Endothelial cell (in vitro differentiated cells): Measurements from ENCODE around the gene HABP2. TPM values are rescaled to one million over a fixed set of nuclear protein-coding genes. Genes with fewer than 3 reads are reported as not detected.

Experiments used
- DNase-seq: peaks from one replicate; pipeline ENCODE4 v3.0.0; 2021; ENCODE audit warnings: low spot score
- H3K27ac Mint-ChIP-seq: one replicate; pipeline ENCODE4 v1.8.0; 2021; ENCODE audit warnings: mixed read lengths, inconsistent platforms; ENCODE audit not compliant: unreplicated experiment
- H3K27me3 Mint-ChIP-seq: one replicate; pipeline ENCODE4 v1.8.0; 2021; ENCODE audit warnings: mild to moderate bottlenecking, moderate library complexity, mixed read lengths, inconsistent platforms; ENCODE audit not compliant: unreplicated experiment
- H3K36me3 Mint-ChIP-seq: one replicate; pipeline ENCODE4 v1.8.0; 2021; ENCODE audit warnings: mild to moderate bottlenecking, low read depth, mixed read lengths, inconsistent platforms; ENCODE audit not compliant: unreplicated experiment
- H3K4me1 Mint-ChIP-seq: one replicate; pipeline ENCODE4 v1.8.0; 2021; ENCODE audit warnings: mild to moderate bottlenecking, mixed read lengths, inconsistent platforms; ENCODE audit not compliant: unreplicated experiment
- H3K4me3 Mint-ChIP-seq: one replicate; pipeline ENCODE4 v1.8.0; 2021; ENCODE audit warnings: mild to moderate bottlenecking, mixed read lengths, inconsistent platforms; ENCODE audit not compliant: unreplicated experiment
- H3K9me3 Mint-ChIP-seq: one replicate; pipeline ENCODE4 v1.8.0; 2021; ENCODE audit warnings: mixed read lengths, inconsistent platforms; ENCODE audit not compliant: unreplicated experiment
- CTCF ChIP-seq: fragments of 200-600 bp; sonication (generic); IDR thresholded peaks from one replicate; pipeline ENCODE4 v1.5.0; 2021; ENCODE audit warnings: antibody characterized with exemption; ENCODE audit not compliant: unreplicated experiment
- total RNA-seq: library from RNA; stranded (reverse); fragmentation: NEBNext Ultra II Directional; extraction: Animal tissue kit (Norgen Biotek cat#: 25700); gene quantifications from one replicate; pipeline ENCODE4 v1.2.1, GENCODE V29; 2021; ENCODE audit not compliant: unreplicated experiment

HABP2 gene
- total RNA-seq, 1 donor from 2014 or later: not detected

GRCh38 chr10:113585949-113586348 lies 33.1 kb downstream of the HABP2 start:
- H3K36me3 Mint-ChIP-seq: no peaks in the 10 kb centered on the region
- H3K9me3 Mint-ChIP-seq: no peaks in the 10 kb centered on the region
- H3K4me3 Mint-ChIP-seq: no peak overlapping the region
- no peaks in the 10 kb centered on the region for H3K4me1 Mint-ChIP-seq
- no peaks in the 10 kb centered on the region for H3K27me3 Mint-ChIP-seq
- no peak for TF ChIP-seq CTCF
- H3K27ac Mint-ChIP-seq: no peak overlapping the region
- no peak for DNase-seq

- H3K27ac Mint-ChIP-seq: no peak overlapping the region
- H3K4me1 Mint-ChIP-seq: no peaks in the 10 kb centered on the region
- no peaks in the 10 kb centered on the region for H3K27me3 Mint-ChIP-seq
- TF ChIP-seq CTCF: no peak
- DNase-seq: no peak
- no peak overlapping the region for H3K4me3 Mint-ChIP-seq
- no peaks in the 10 kb centered on the region for H3K9me3 Mint-ChIP-seq
- H3K36me3 Mint-ChIP-seq: no peaks in the 10 kb centered on the region
Observed at GRCh38 chr10:113589201-113589770, 36.4 kb downstream of the HABP2 start.

GRCh38 chr10:113590581-113590980 lies 37.7 kb downstream of the HABP2 start:
- no peak for TF ChIP-seq CTCF
- Mint-ChIP-seq H3K36me3 (no peaks in the 10 kb centered on the region), H3K9me3 (no peaks in the 10 kb centered on the region), H3K27ac (no peak overlapping the region), H3K27me3 (peaks cover under 1% of the 10 kb centered on the region), H3K4me1 (no peaks in the 10 kb centered on the region), H3K4me3 (no peak overlapping the region)
- no peak for DNase-seq

GRCh38 chr10:113592380-113592779 lies 39.5 kb downstream of the HABP2 start:
- no peak overlapping the region for H3K27ac Mint-ChIP-seq
- no peaks in the 10 kb centered on the region for H3K9me3 Mint-ChIP-seq
- H3K4me1 Mint-ChIP-seq: no peaks in the 10 kb centered on the region
- DNase-seq: no peak
- TF ChIP-seq CTCF: no peak
- H3K36me3 Mint-ChIP-seq: no peaks in the 10 kb centered on the region
- H3K4me3 Mint-ChIP-seq: no peak overlapping the region
- H3K27me3 Mint-ChIP-seq: peaks cover 2% of the 10 kb centered on the region

- H3K9me3 Mint-ChIP-seq: no peaks in the 10 kb centered on the region
- no peak overlapping the region for H3K27ac Mint-ChIP-seq
- DNase-seq: no peak
- H3K4me3 Mint-ChIP-seq: no peak overlapping the region
- no peaks in the 10 kb centered on the region for H3K4me1 Mint-ChIP-seq
- H3K27me3 Mint-ChIP-seq: peaks cover 3% of the 10 kb centered on the region
- no peak for TF ChIP-seq CTCF
- H3K36me3 Mint-ChIP-seq: no peaks in the 10 kb centered on the region
Observed at GRCh38 chr10:113594652-113595051, 41.8 kb downstream of the HABP2 start.
